Ovary (tissue), 3 donors: ENCODE data around the gene DACT2.

Experiments used
- EP300 ChIP-seq: sonication (generic); formaldehyde crosslinking; IDR thresholded peaks from one replicate; pipeline ENCODE4 v1.6.1; 2017; ENCODE audit warnings: antibody characterized with exemption
- POLR2A ChIP-seq: fragments of 450-650 bp; IDR thresholded peaks from one replicate; pipeline ENCODE4 v1.6.1; 2017; ENCODE audit warnings: antibody characterized with exemption, mild to moderate bottlenecking, moderate library complexity
- TF ChIP-seq, protein P1 (sequence below), 3 donors: fragments of 450-650 bp in 2 of 3; fragments of 200-600 bp in 1 of 3; IDR thresholded peaks; one replicate each; pipeline versions ENCODE4 v1.5.1 to v1.8.0; 2016 to 2022; ENCODE audit warnings: antibody characterized with exemption in 3 of 3, mild to moderate bottlenecking in 1 of 3
- donor health status: DM: no; HTN: no; CAD: no.

DNA sequence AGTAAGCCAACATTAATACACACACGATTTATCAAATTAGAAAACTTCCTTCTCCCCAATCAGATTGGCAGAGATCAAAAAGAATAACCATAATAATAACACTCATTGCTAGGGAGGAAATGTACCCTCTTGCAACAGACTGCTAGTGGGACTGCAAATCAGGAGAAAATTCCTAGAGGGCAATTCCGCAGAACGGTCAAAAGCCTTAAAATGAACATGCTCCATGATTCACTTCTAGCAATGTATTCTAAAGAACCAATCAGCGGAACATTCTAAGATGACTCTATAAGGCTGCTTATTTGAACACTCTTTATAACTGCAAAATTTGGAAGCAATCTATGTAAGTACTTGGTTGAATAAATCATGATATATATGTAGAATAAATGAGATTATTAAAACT lies 8.5 kb upstream of the DACT2 start:
- TF ChIP-seq POLR2A (no peak), EP300 (no peak)
- TF ChIP-seq, protein P1, sequence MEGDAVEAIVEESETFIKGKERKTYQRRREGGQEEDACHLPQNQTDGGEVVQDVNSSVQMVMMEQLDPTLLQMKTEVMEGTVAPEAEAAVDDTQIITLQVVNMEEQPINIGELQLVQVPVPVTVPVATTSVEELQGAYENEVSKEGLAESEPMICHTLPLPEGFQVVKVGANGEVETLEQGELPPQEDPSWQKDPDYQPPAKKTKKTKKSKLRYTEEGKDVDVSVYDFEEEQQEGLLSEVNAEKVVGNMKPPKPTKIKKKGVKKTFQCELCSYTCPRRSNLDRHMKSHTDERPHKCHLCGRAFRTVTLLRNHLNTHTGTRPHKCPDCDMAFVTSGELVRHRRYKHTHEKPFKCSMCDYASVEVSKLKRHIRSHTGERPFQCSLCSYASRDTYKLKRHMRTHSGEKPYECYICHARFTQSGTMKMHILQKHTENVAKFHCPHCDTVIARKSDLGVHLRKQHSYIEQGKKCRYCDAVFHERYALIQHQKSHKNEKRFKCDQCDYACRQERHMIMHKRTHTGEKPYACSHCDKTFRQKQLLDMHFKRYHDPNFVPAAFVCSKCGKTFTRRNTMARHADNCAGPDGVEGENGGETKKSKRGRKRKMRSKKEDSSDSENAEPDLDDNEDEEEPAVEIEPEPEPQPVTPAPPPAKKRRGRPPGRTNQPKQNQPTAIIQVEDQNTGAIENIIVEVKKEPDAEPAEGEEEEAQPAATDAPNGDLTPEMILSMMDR (IDR thresholded peaks at IDR 0.05) = no peak
